HG02798 (cell line): ENCODE data around the gene H2BK1.

ENCODE experiments used
- ATAC-seq: cut with Tn5 transposase; IDR thresholded peaks from one replicate; pipeline ENCODE4 v1.9.1; 2021; ENCODE audit warnings: mild to moderate bottlenecking; ENCODE audit not compliant: unreplicated experiment, poor library complexity

The H2BK1 gene

DNA sequence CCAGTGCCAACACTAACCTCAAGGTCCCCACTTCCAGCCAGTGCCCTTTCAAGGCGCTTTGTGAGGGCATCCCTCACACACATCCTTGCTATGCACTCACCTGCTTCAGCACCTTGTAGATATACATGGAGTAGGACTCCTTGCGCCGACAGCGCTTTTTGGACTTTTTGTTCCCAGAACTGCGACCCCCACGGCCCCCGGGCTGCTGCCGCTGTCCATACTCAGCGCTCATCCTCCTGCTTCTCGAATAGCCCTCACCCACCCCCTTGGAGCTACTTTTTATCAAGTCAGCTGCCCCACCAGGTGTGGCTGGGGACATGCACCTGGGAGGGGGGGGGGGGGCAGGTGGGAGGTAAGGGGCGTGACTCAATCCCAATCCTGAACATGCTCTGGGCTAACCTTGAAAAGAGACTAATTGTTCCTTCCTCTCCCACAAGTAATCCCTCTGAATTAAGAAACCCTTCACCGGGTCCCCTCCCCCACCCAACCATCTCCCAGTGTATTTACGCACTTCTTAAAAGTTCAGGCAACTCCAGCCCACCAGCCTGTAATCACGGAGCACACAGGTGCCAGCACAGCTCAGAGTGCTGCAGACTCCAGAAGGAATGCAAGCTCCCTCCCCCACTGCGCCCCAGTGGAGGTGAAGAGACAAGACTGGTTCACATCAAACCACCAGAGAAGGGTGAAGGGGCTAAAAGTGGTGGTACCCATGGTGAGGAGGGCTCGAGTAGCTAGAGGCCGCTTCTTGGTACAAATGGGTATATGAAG, at the start of gene H2BK1:
TSS of gene H2BK1 (minus strand) at position 402 of the 768 bp plus-strand sequence. CDS start at position 232, 170 bp downstream.
- no peak for ATAC-seq

DNA sequence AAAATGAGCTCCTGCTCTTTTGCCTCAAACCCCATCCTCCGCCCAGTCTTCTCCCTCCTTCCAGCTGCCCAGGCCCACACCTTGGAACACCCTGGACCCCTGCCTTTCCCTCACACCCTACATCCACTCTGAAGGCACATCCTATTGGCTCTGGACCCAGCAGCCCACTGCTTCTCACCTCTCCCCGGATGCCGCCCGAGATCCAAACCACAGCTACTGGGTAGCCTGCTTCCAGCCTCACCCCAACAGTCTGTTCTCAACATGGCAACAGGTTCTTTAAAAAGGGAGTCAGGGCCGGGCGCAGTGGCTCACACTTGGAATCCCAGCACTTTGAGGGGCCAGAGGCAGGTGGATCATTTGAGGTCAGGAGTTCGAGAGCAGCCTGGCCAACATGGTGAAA, 47.7 kb upstream of the H2BK1 start:
- ATAC-seq, result no peak

DNA sequence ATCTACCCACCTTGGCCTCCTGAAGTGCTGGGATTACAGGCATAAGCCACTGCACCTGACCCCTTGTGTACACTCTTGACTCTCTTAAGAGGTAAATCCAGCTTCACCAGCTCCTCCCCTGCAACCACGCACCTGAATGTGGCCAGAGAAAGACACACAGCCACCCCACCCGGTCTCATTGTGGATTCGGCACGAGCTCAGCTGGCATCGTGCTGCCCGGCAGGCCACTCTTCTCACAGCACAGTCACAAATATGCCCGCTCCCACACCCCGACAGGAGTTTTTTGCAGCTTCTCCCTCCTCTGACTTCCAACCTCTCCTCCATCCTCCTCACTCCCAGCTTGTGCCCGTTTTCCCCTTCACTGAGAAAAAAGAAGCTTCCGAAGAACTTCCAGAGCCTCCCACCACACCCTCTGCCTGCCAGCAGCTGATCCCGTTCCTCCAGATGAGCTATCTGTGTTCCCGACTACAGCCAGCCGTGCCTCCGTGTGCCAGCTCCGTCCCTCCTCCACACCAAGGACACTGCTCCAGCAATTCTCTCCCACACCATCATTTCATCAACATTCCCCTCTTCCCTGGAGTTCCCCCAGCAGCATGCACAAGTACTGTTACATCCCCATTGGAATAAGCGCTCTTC, 46.2 kb upstream of the H2BK1 start:
- no peak for ATAC-seq

DNA sequence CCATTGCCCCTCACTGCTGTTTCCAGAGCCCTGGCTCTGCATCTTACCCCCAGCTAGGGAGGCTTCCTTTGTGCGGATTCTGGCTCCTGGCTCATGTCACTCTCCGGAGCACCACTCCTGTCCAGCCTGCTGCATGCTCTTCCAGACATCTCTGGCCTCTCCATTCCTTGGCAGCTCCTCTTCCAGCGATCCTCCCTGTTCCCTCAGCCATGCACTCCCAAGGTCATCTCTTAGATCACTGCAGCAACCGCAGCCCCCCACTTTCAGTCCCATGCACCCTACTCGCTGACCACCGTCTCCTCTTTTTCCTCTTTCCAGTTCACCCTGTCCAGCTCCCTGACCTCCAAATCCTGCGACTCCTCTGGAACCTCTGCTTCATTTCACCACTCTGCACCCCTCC, 45.1 kb upstream of the H2BK1 start:
- no peak for ATAC-seq

DNA sequence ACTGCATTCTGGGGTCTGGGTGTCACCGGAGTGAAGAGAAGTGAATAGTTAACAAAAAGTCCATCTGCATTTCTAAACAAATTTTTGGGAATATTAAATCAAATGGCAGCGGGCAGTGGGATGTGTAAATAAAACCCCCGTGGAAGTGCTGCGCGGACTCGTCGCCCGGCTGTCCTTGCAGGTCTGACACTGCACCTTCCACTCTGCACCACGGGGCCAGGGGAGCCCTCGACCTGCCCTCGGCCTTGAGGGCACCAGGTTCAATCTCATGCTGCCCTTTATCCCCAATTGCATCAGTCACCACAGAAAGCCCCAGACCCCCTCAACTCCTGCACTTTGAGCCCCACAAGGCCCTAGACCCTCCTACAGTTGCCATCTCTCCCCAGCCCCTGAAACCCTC, 44.6 kb upstream of the H2BK1 start:
- ATAC-seq, result no peak

DNA sequence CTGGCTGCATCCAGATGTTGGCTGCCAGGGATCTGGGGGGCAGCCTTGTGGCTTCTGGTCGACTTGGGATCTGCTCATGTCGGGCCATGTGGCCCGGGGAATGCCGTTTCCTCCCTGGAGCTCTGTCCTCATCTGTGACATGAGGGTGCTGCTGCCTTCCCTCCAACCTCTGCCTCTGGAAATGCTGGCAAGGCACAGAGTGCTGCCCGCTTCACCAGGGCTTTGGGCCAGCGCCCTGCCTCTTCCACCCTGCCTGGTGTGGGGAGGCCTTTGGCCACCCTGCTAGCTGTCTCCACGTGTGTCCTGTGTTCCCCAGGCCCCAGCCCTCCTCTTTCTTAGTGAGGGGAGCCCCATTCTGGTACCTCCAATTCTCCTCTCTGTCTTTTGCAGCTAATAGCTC, 44.0 kb upstream of the H2BK1 start:
- no peak for ATAC-seq

DNA sequence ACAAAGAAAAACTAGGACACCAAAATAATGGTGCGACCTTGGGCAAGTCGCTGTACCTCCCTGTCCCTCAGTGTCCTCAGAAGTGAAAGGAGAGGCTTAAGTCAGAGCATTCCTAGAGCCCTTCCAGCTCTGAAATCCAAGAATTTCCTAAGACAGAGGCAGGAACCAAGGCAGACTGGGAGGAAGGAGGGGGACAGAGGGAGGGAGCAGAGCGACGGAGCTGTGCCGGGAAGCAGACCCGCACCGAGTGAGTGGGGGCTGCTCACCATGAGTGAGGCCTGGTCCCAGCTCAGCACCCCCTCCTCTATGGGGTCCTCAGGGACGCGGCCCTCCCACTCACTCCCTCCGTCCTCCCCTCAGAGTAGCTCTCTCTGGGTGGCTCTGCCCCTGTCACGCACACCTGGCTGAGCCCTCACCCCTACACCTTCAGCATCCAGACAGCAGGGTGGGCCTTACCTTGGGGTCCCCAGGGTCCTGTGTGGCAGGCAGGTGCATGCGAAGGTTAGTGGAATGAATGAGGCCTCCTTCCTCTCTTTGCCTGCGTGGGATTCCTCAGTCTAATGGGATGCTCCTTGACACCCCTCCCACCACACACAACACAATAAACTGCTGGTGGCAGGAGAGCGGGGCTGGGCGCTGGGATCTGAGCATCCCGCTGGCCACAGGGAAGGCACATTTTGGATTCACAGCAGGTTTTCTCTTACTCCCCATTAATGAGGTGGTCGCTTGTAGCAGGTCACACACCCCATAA, 42.8 kb upstream of the H2BK1 start:
- ATAC-seq, result no peak

DNA sequence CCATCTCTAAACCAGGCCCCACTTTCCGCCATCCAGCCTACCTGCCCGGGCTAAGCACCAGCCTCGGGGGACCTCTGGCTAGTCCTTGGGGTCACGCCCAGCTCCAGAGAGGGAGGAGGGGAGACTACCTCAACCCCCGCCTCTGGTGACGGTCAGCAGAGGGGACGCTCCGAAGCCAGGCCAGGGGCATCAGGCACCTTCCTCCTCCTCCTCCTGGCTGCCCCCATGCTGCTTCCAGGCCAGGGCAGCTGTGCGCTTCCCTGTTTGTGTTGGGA, 42.2 kb upstream of the H2BK1 start:
- no peak for ATAC-seq

DNA sequence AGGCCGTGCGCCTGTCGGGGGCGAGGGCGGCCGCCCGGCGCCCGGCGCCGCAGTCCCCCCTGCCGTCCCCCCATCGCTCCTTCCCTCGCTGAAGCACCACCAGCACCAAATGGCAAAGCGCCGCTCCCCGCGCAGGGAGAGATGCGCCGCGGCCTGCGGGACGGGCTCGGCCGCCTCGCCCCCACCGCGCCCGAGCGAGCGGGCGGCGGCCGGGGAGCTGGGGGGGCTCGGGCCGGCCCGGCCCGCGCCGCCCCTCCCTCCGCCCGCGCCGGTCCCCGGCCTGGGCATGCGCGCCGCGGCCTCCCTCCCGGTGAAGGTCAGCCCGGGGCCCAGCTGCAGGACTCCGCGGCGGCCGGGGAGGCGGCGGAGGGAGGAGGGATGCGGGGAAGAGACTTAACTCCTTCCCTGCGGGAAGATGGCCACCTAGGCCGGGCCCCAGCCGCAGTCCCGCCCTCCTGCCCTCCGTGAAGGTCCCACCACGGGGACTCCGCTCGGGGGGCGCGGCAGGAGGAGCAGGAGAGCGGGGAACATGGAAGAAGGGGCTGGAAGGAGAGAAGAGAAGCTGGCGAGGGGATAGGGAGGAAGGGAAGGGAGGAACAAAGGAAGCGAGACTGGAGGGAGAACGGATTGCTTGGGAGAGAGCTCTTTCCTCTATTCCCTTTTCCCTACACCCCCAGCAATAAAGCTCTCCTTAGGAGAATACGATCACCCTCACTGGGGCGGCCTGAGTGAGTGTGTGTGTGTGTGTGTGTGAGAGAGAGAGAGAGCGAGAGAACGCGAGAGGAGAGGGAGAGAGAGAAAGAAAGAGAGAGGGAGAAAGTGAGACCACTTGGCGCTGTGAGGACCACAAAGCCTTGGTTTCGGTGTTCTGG, 41.6 kb upstream of the H2BK1 start:
- ATAC-seq, result no peak

DNA sequence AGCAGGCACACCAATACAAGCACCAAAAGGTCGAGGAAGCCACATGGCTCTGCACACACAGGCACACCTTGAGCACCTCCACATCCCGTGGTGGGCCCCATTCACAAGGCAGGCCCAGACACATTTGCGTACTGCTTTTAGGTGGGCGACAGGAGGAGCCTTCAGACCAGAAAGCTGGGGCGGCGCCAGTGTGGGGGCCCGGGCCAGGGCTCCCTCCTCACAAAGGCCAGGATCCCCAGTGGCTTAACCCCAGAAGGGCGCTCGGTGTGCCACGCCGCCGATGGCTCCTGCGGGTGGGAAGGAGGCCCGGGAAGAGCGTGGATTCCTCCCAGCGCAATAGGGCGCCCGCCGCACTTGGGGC, 41.0 kb upstream of the H2BK1 start:
- no peak for ATAC-seq

DNA sequence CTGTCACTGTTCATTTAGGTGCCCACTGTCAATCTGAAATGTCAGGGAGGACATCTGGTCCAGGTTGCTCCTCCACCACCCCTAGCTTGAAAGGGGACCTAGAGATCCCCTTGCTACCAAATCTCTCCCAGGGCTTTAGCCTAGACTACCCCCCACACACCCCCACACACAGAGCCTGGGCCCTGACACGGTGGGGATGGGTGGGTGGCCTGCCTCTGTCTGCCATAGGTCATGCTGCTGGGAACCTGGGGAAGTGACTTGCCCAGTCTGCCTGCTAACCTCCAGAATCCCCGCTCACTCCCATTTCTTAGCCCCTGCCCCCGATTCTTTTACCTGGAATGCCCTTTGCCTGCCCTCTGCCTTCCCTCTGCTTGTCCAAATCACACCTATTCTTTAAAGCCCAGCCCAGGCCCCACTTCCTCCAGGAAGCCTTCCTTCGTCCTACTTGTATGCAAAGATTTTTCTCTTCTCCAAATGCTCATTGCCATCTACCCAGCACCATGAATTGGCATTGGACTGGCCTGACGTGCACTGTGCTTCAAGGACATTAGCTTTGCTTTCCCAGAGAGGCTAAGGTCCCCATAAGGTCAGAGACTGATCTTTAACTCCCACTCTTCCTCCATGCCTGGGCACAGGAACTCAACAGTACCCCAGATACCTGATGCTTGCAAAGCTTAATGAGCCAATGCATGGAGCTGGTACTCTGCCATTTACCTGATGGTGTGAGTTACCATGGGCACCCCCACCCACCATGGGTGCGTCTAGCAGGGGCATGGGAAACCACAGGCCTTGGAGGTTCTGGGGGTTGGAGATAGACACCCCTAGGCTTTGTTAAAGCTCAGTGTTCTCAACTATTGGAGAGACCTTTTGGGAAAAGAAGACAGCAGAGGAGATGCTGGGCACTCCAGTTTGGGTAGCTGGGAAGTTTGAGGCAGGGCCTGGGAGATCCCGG, 40.2 kb upstream of the H2BK1 start:
- ATAC-seq, result no peak

DNA sequence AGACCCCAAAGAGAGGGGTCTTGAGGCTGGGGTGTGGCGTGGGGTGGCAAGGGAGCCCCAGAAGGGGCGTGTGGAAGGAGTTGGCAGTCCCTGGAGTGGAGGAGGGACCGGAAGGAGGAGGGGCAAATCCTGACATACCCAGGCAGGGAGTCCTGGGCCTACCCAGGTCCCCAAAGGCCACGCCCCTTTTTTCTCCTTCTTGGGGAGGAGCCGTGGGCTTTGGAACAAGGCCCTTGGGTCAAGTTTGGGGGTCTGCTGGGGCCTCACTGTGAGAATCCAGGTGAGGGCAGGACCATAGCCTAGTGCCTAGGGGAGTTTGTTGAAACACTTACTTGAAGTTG, 39.4 kb upstream of the H2BK1 start:
- no peak for ATAC-seq

DNA sequence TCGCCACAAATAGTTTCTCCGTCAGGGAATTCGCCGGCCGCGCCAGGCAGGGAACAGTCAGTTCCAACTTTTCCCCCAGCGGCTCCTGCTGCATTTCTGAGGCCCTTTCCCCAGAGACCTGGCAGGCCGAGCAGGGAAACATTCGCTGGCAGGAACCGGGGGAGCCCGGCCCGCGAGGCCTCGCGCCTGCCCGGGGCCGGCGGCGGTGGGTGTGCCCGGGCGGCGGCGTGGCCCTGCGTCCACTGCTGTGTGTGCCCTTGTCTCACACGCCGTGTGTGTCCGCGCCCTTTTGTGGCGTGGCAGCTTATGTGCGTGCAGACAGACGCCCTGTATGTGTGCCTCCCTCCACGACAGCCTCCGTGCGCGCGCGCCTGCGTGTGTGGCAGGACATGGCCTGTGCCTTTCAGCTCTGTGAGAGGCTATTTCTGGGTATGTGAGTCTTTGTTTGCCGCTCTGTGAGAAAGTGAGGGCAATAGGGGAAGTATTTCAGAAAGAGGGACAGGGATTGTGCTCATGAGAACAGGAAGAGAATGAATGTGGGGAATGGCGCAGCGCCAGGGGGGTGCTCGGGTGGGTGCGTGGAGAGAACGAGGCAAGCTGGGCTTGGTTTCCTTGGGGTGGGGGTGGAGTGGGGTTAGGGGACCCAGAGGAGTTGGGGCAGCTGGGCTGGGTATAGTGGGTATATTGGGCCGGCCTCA, 38.9 kb upstream of the H2BK1 start:
- ATAC-seq, result no peak

DNA sequence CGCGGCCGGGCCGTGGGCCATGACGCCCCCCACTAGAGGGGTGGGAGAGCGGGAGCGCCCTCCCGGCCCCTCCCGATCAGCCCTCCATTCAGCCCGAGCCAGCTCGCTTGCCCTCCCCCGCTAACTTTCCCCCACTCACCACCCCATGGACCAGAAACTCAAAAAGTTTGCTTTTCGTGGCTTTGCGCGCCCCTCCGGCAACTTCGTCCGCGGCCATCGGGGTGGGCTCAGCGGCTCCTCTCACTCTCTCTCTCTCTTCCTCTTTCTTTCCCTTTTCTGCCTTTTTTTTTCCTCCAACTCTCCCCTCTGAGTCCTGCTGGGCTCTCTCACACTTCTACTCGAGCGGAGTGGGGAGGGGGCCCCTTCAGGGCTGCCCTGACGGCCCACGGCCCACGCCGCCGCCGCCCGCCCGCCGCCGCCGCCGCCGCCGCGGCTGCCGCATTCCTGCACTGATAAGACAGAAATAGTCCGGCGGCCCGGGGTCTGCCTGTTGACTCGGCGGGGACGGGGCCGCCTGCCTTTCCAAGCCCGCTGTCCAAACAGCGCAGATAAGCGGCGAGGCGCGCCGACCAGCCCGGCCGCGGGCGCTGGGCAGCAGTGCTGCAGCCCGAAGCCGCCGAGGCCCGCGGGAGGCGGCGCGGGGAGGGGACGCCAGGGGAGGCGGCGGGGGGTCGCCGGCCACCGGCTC, 38.2 kb upstream of the H2BK1 start, which contains the start of gene SMARCD3:
TSS of gene SMARCD3 (minus strand) at position 349 of the 688 bp plus-strand sequence. CDS start at position 217, 132 bp downstream.
- ATAC-seq, result no peak

DNA sequence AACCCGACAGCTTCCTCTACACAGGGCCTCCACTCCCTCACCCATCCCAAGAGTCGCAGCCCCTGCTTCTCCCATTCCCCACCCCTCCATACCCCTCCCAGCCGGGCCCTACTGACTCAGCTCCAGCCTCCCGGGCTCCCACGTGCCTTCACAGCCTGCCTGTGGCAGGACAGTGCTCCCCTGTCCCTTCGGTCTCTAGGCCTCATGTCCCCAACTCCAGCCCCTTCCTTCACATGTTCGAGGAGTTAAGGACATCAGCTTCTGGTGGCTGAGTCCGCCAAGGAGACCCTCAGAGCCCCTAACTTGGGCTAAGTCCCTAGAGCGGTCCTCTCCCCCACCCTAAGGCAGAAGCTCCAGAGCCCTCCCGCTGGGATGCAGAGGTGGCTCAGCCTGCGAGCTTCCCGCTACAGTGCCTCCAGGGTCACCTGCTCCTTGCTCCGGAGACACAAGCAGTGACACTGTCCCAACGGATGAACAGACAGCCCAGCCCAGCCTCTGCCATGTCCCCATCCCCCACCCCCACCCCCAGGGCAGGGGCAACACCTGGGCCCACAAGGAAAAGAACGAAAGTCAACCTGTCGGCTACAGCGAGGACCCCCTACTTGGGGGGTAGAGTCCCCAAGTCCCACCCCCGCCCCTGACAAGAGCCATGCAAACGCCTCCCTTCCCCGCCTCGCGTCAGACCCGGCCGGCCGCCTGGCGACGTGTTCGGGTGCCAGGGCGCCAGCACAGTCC, 37.5 kb upstream of the H2BK1 start:
- ATAC-seq, result no peak

DNA sequence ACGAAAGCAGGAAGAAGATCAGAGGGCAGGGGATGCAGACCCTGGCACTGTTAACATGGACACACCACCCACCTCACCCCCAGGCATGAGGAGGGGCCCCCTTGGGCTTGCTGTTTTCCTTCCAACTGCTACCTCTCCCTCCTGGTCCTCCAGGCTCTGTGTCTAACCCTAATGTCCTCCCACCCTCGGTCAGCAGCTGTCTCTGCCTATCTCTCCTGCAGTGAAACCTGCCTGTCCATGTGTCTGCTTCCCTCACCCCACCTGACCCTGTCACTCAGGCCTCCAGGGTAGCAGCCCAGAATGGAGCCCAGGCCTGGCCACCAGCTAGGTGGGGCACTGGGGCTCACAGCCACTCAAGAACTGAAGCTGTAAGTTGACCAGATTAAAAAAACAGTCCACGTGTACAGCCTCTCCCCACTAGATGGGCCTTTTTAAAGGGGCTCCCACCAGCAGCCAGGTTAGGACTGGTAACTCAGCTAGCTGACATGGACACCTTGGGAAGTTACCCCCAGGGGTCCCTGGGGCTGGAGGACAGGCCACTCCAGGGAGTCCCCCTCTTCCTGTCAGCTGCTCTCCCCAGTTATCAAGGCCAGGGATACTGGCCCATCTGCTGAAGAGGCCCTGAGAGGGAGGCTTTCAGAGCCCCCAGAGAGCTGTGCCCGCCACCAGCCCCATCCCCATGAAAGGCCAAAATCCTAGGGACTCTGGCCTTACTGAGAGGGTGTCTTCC, 36.7 kb upstream of the H2BK1 start:
- no peak for ATAC-seq
